Ishikawa (cell line): ENCODE measurements around the gene PTTG1IP.

ENCODE experiments used
- CEBPB ChIP-seq: IDR thresholded peaks from 2 replicates; pipeline ENCODE4 v1.6.1; 2012
- CREB1 ChIP-seq: IDR thresholded peaks from 2 replicates; pipeline ENCODE4 v1.6.1; 2012; ENCODE audit warnings: low read depth
- EGR1 ChIP-seq: IDR thresholded peaks from 2 replicates; pipeline ENCODE4 v1.6.1; 2012
- EP300 ChIP-seq: IDR thresholded peaks from 2 replicates; pipeline ENCODE4 v1.6.1; 2012; ENCODE audit warnings: borderline replicate concordance
- FOXM1 ChIP-seq: IDR thresholded peaks from 2 replicates; pipeline ENCODE4 v1.6.1; 2012; ENCODE audit warnings: low read depth, borderline replicate concordance
- NFIC ChIP-seq: IDR thresholded peaks from 2 replicates; pipeline ENCODE4 v1.6.1; 2012
- RAD21 ChIP-seq: IDR thresholded peaks from 2 replicates; pipeline ENCODE4 v1.6.1; 2012; ENCODE audit warnings: low read depth
- TAF1 ChIP-seq: IDR thresholded peaks from 2 replicates; pipeline ENCODE4 v1.6.1; 2012; ENCODE audit warnings: low read depth, mild to moderate bottlenecking
- TCF12 ChIP-seq: IDR thresholded peaks from 2 replicates; pipeline ENCODE4 v1.6.1; 2012; ENCODE audit warnings: low read depth
- TEAD4 ChIP-seq: IDR thresholded peaks from 2 replicates; pipeline ENCODE4 v1.6.1; 2012
- YY1 ChIP-seq: IDR thresholded peaks from 2 replicates; pipeline ENCODE4 v1.6.1; 2012; ENCODE audit warnings: low read depth
- ZBTB7A ChIP-seq: IDR thresholded peaks from 2 replicates; pipeline ENCODE4 v1.6.1; 2012; ENCODE audit warnings: low read depth
- TF ChIP-seq, protein P1 (sequence below): IDR thresholded peaks from 2 replicates; pipeline ENCODE4 v1.6.1; 2012; ENCODE audit warnings: low read depth, mild to moderate bottlenecking
- TF ChIP-seq, protein P2 (sequence below): IDR thresholded peaks from 2 replicates; pipeline ENCODE4 v1.6.1; 2012
- TF ChIP-seq, protein P3 (sequence below): IDR thresholded peaks from 2 replicates; pipeline ENCODE4 v1.6.1; 2012

PTTG1IP gene

DNA sequence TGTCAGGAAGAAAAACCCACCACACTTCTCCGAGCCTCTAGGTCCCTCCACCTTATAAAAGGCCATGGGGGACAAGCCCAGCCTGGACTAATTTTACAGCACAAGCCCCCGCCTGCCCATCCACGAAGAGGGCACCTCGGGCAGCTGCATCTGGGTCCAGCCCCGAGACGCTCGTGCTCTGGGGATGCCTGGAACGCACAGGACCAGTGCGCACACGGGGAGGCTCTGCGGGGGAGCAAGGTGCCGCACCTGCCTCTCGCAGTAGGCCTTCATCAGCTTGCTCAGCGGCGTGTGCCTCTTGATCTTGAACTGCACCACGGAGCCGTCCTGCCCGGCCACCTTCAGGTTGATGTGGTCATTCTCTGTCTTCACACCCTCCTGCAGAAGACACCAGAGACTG lies 59.8 kb downstream of the PTTG1IP start:
- no peak for TF ChIP-seq ZBTB7A
- TF ChIP-seq, protein P1, sequence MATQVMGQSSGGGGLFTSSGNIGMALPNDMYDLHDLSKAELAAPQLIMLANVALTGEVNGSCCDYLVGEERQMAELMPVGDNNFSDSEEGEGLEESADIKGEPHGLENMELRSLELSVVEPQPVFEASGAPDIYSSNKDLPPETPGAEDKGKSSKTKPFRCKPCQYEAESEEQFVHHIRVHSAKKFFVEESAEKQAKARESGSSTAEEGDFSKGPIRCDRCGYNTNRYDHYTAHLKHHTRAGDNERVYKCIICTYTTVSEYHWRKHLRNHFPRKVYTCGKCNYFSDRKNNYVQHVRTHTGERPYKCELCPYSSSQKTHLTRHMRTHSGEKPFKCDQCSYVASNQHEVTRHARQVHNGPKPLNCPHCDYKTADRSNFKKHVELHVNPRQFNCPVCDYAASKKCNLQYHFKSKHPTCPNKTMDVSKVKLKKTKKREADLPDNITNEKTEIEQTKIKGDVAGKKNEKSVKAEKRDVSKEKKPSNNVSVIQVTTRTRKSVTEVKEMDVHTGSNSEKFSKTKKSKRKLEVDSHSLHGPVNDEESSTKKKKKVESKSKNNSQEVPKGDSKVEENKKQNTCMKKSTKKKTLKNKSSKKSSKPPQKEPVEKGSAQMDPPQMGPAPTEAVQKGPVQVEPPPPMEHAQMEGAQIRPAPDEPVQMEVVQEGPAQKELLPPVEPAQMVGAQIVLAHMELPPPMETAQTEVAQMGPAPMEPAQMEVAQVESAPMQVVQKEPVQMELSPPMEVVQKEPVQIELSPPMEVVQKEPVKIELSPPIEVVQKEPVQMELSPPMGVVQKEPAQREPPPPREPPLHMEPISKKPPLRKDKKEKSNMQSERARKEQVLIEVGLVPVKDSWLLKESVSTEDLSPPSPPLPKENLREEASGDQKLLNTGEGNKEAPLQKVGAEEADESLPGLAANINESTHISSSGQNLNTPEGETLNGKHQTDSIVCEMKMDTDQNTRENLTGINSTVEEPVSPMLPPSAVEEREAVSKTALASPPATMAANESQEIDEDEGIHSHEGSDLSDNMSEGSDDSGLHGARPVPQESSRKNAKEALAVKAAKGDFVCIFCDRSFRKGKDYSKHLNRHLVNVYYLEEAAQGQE: no peak
- no peak for TF ChIP-seq CEBPB
- TF ChIP-seq, protein P2, sequence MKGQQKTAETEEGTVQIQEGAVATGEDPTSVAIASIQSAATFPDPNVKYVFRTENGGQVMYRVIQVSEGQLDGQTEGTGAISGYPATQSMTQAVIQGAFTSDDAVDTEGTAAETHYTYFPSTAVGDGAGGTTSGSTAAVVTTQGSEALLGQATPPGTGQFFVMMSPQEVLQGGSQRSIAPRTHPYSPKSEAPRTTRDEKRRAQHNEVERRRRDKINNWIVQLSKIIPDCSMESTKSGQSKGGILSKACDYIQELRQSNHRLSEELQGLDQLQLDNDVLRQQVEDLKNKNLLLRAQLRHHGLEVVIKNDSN: no peak
- no peak for TF ChIP-seq TCF12
- TF ChIP-seq EGR1: no peak
- TF ChIP-seq FOXM1: no peak
- TF ChIP-seq EP300: no peak
- TF ChIP-seq RAD21: no peak
- TF ChIP-seq, protein P3, sequence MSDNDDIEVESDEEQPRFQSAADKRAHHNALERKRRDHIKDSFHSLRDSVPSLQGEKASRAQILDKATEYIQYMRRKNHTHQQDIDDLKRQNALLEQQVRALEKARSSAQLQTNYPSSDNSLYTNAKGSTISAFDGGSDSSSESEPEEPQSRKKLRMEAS: no peak

DNA sequence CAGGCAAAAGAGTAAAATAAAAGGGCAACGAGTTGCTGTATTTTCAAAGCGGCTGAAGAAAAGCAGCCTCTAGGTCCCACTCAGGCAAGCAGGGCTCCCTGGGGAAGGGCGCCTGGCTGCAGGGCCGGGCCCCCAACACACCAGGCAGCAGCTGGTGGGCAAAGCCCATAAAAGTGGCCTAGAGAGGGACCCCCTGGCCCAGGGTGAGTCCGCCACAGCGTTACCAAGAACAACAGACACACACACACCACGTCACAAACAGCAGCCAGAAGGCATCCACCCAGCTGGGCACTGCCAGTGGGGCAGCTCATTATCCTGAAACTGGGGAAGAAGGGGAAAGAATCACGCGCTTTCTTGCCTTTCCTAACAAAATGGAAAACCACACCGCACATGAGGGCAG lies 60.3 kb downstream of the PTTG1IP start:
- TF ChIP-seq ZBTB7A (no peak), CREB1 (no peak), TCF12 (no peak), EP300 (no peak), CEBPB (no peak), RAD21 (no peak), EGR1 (no peak), YY1 (no peak), TAF1 (no peak), FOXM1 (no peak), TEAD4 (no peak), NFIC (no peak)
- TF ChIP-seq, protein P2: no peak
- TF ChIP-seq, protein P1: no peak
- TF ChIP-seq, protein P3: no peak

DNA sequence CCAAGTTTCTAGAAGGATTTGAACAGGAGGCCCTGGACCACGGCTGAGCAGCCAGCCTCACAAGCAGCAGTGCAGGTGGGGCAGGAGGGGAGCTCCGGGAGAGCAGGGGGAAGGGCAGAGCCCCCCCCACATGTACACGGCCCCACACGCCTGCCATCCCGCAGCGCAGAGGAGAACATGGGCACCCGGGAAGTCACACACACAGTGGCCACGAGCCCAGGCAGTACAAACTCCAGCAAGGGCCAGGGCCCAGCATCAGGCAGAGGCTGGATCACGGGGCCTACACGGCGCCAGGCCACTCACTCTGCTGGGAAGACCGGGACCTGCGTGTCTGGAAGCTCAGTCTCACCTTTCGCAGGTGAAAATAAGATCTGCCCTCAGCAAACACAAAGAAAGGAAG lies 60.9 kb downstream of the PTTG1IP start:
- TF ChIP-seq, protein P2: no peak
- TF ChIP-seq CEBPB (no peak), TAF1 (no peak), CREB1 (no peak), NFIC (no peak), YY1 (no peak), ZBTB7A (no peak), RAD21 (no peak), FOXM1 (no peak), TEAD4 (no peak), EP300 (no peak), TCF12 (no peak), EGR1 (no peak)
- TF ChIP-seq, protein P1: no peak
- TF ChIP-seq, protein P3: no peak

DNA sequence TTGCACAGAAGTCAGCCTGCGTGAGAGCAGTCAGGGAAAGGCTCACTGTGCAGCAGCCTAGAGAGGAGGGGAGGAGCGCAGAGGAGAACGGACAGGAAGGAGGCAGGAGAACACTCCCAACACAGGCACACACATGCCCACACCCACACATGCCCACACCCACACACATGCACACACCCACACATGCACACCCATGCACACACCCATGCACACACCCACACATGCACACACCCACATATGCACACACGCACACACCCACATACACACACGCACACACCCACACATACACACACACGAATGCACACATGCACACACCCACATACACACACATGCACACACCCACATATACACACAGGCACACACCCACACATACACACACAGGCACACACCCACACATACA lies 62.7 kb downstream of the PTTG1IP start:
- no peak for TF ChIP-seq YY1
- TF ChIP-seq EGR1: no peak
- no peak for TF ChIP-seq NFIC
- no peak for TF ChIP-seq CEBPB
- TF ChIP-seq RAD21: no peak
- TF ChIP-seq ZBTB7A: no peak
- no peak for TF ChIP-seq FOXM1
- TF ChIP-seq, protein P2: no peak
